ENCODE data around the gene TEAD3.
"Not testable (repeated sequence)": the region's sequence is repeated elsewhere in the genome, so short reads cannot be mapped to it uniquely, and the experiment has no call there.

The TEAD3 gene

GRCh38 chr6:35451354-35452182 is 45.3 kb downstream of the TEAD3 start:
- DNase-seq (ENCODE audit: low read depth): no peak

- peak; percentile 52 for DNase-seq (ENCODE audit: low read depth)
These were observed 47.5 kb downstream of the TEAD3 start for GRCh38 chr6:35449287-35449881.

- no peak for DNase-seq (ENCODE audit: low read depth)
These were observed 48.7 kb downstream of the TEAD3 start for GRCh38 chr6:35448191-35448590.

- DNase-seq (ENCODE audit: low read depth): no peak
These were observed 51.2 kb downstream of the TEAD3 start for GRCh38 chr6:35445691-35446090.

GRCh38 chr6:35443341-35444030 is 53.4 kb downstream of the TEAD3 start:
- no peak for DNase-seq (ENCODE audit: low read depth)

GRCh38 chr6:35442693-35443092 is 54.2 kb downstream of the TEAD3 start:
- DNase-seq (ENCODE audit: low read depth): no peak

GRCh38 chr6:35441642-35442041 is 55.2 kb downstream of the TEAD3 start:
- DNase-seq (ENCODE audit: low read depth): no peak

- DNase-seq (ENCODE audit: low read depth): no peak
These were observed 55.7 kb downstream of the TEAD3 start for GRCh38 chr6:35441205-35441604.

GRCh38 chr6:35439308-35439707 is 57.6 kb downstream of the TEAD3 start:
- DNase-seq (ENCODE audit: low read depth): no peak

- DNase-seq (ENCODE audit: low read depth): not testable (repeated sequence)
These were observed 58.4 kb downstream of the TEAD3 start for GRCh38 chr6:35438378-35439065.

- DNase-seq (ENCODE audit: low read depth): no peak
These were observed 60.6 kb downstream of the TEAD3 start for GRCh38 chr6:35436071-35436857.

- no peak for DNase-seq (ENCODE audit: low read depth)
These were observed 61.6 kb downstream of the TEAD3 start for GRCh38 chr6:35435074-35435837.

GRCh38 chr6:35432702-35433101 is 64.2 kb downstream of the TEAD3 start:
- not testable (repeated sequence) for DNase-seq (ENCODE audit: low read depth)

- DNase-seq (ENCODE audit: low read depth): no peak
These were observed 64.6 kb downstream of the TEAD3 start for GRCh38 chr6:35432291-35432690.

GRCh38 chr6:35429463-35429862 is 67.4 kb downstream of the TEAD3 start:
- DNase-seq (ENCODE audit: low read depth): no peak

GRCh38 chr6:35428421-35429149 is 68.3 kb downstream of the TEAD3 start:
- no peak for DNase-seq (ENCODE audit: low read depth)

- DNase-seq (ENCODE audit: low read depth): peak; percentile 47
These were observed 69.0 kb downstream of the TEAD3 start for GRCh38 chr6:35427851-35428321.

- DNase-seq (ENCODE audit: low read depth): no peak
These were observed 69.4 kb downstream of the TEAD3 start for GRCh38 chr6:35427435-35427834.

- no peak for DNase-seq (ENCODE audit: low read depth)
These were observed 70.8 kb downstream of the TEAD3 start for GRCh38 chr6:35426074-35426473.

GRCh38 chr6:35425284-35425683 is 71.6 kb downstream of the TEAD3 start:
- DNase-seq (ENCODE audit: low read depth): peak; percentile 48
